Renal cortex interstitium (tissue), 11 donors: Measurements from ENCODE around the gene ATP5MC2. TPM values are rescaled to one million over a fixed set of nuclear protein-coding genes. Genes with fewer than 3 reads are reported as not detected.

Experiments
- DNase-seq, 11 donors: peaks; one replicate each; pipeline ENCODE4 v3.0.0-alpha.2; 2013; ENCODE audit warnings: low read depth in 9 of 11, low spot score in 4 of 11; ENCODE audit errors: extremely low read depth in 1 of 11
- polyA plus RNA-seq, 3 donors: library from polyadenylated mRNA; unstranded; fragments of 120-200 nt; gene quantifications; one replicate each; pipeline ENCODE4 v1.2.1, GENCODE V29; 2013; ENCODE audit not compliant: insufficient read length in 3 of 3

ATP5MC2 gene
- polyA plus RNA-seq, 3 donors = 598 to 641 (median 611) TPM

DNA sequence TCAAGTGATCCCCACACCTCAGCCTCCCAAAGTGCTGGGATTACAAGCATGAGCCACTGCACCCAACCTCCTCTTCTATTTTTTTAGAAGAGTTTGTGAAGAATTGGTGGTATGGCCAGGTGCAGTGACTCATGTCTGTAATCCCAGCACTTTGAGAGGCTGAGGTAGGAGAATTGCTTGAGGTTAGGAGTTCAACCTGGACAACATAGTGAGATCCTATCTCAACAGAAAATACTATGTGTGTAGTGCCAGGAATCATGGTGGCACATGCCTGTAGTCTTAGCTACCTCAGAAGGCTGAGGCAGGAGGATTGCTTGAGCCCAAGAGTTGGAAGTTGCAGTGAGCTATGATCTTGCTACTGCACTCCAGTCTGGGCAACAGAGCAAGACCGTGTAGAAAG is 44.2 kb downstream of the ATP5MC2 start:
- no peak for DNase-seq

- DNase-seq = no peak
These were observed 48.0 kb downstream of the ATP5MC2 start for GRCh38 chr12:53627919-53628318.

DNA sequence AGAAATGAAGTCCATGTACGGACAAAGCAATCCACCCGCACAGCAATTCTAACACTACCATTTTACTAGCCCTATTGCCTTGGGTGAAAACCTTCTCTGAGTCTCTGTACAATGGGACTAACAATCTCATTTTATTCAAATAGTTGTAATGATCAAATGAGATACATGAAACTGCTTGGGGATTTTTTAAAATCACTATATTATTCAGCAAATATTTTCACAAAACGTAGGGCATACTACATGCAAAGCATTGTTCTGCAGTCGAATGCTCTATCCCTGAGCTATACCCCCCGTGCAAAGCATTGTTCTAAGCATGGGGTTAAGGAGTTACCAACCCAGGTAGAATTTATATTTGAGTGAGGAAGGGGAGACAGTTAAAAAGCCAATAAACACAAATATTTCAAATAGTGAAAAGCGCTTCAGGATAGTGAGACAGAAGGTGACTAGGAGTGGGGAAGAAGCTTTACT is 49.1 kb downstream of the ATP5MC2 start:
- no peak for DNase-seq

GRCh38 chr12:53625946-53626701 is 49.8 kb downstream of the ATP5MC2 start, which contains the start of gene ATF7:
Gene ATF7, minus strand, starts transcription at chr12:53626382. Its CDS starts 25,382 bp downstream, at chr12:53601000.
- DNase-seq = peak; percentile 94 to 99 (median 98)

DNA sequence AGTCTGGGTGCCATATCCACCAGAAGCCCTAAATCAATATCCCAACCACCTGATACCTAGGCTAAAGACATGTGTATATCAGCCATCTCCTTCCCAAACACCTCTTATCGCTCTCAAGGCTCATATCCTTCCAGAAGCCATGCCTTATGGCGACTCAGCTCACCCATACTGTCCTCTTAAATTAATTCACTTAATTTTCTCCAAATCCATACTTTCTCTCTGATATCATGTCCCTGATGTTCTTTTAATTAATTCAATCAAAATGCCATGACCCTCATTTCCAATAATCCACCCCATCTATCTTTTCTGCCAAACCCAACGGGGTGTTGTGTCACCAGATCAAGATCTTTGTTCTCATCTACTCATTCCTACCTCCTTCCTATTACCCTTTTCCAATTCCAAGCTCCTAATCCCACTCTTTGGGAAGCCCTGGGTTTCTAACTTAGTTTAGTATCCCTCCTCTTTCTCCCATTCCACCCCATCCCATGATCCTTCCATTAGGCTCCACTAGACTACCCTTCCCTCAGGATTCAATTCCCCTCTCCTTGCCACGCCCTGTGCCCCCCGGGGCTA is 50.4 kb downstream of the ATP5MC2 start:
- DNase-seq = no peak

DNA sequence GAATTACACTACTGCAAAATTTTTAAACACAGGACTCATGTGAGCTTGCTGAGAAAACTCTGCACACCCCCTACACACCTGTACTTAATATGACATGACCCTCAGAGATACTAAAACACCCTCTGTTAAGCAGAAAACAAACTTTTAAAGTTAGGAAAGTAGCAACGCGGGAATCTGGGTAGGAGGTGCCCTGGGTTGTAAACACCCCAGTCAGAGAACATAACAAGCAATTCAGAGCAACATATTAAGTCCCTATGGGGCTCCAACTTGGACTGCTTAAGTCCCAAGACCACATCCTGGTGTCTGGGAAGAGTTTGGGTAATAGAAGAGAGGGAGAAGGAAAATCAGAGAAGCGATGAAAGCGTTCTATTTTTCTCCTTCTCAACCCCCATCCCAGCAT is 50.9 kb downstream of the ATP5MC2 start:
- no peak for DNase-seq

DNA sequence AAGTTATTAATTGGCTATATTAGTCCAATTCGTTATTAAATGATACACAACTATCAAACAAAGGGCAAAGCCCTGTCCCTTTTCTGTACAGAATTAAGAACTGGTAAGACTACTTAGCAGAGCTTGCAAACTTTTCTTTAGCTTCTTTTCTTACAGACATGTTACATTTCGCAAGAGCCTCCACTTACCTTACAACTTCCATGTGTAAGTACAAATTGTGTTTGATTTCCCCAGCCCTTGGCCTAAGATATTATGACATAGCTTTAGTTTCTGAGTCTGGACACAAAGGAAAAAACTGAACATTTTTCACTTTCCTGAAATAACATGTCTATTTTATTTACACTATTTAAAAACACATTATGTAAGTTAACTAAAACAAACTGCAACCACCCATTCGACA is 51.4 kb downstream of the ATP5MC2 start:
- no peak for DNase-seq

DNA sequence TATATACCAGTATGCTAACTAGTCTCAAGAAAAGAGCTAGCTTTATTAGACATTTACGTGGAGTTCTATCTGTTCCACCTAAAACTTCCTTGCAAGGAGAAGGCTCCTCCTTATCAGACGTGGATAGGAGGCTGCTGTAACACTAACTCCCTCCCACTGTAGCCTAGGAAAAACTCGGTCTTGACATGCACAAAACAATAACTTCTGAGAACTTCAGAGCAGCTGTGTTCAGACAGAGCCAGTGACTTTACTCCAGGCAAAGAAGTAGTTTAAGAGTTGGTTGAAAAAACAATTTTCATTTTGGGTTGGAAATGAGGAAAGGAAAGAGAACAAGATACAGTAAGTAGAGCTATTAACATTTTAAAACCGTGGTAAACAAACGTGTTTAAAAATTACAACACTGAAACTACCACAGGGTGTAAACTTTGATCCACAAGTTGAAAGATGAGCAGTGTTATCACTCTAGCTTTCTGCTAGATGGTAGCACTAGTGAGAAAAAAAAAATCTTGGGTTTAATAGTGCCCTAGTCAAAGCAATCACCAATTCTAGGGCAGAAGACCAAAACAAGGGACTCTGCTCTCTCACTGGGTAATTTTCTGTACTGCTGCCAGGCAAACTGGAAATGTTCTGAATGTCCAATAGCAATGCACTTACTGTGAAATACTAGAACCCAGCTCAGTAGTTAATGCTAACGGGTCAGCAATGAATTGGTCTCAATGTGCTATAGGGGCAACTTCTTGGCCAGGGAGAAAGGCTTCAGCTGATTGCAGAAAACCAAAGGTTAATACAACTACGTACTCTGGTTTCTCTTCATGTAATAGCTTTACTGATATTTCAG is 52.1 kb downstream of the ATP5MC2 start:
- DNase-seq = peak in 6 of 11 donors; percentile 31 to 64 (median 46)

DNA sequence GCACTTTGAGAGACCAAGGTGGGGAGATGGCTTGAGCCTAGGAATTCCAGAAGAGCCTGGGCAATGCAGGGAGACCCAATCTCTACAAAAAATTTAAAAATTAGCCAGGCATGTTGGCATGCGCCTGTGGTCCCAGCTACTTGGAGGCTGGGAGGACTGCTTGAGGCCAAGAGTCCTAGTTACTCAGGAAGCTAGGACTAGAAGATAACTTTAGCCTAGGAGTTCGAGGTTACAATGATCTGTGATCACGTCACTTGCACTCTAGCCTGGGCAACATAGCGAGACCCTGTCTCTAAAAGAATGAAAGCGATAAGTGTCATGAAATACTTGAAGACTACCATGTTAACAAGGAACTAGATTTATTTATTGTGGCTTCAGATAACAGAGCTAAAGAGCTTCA is 53.2 kb downstream of the ATP5MC2 start:
- DNase-seq = no peak

GRCh38 chr12:53618275-53618674 is 57.6 kb downstream of the ATP5MC2 start:
- no peak for DNase-seq

GRCh38 chr12:53617700-53618099 is 58.2 kb downstream of the ATP5MC2 start:
- DNase-seq = no peak

GRCh38 chr12:53616950-53617349 is 58.9 kb downstream of the ATP5MC2 start:
- DNase-seq = no peak

Other genes starting within 250 kb of the ATP5MC2 start
- gene PRR13, start 234.3 kb downstream of the ATP5MC2 start, polyA plus RNA-seq = 100 to 1,000 TPM; 164 to 186 (median 169) TPM
- gene PCBP2, start 224.0 kb downstream of the ATP5MC2 start, polyA plus RNA-seq = 1,000 to 10,000 TPM; 1,105 to 1,163 (median 1,124) TPM
- 10 to 100 TPM; 25.6 to 42.5 (median 26.1) TPM for gene MAP3K12, start 176.6 kb downstream of the ATP5MC2 start, polyA plus RNA-seq
- gene TARBP2, start 174.8 kb downstream of the ATP5MC2 start, polyA plus RNA-seq = 10 to 100 TPM; 43.4 to 54.1 (median 49.4) TPM
- gene NPFF, start 168.6 kb downstream of the ATP5MC2 start, polyA plus RNA-seq = under 1 TPM; 0.47 to 1.00 (median 0.81) TPM
- 10 to 100 TPM; 41.3 to 43.9 (median 43.6) TPM for gene ATF7, start 49.7 kb downstream of the ATP5MC2 start, polyA plus RNA-seq
- 100 to 1,000 TPM; 118 to 141 (median 120) TPM for gene CALCOCO1, start 51.4 kb upstream of the ATP5MC2 start, polyA plus RNA-seq
- under 1 TPM in 1 of 3 donors, not detected in 2; 0.35 TPM for gene CISTR, start 75.9 kb upstream of the ATP5MC2 start, polyA plus RNA-seq